Upper lobe of left lung (tissue), 4 donors: ENCODE measurements around the gene CFP.

ENCODE experiments used
- CTCF ChIP-seq, 6 experiments: fragments of 450-650 bp in 4 of 6; fragments of 200-600 bp in 2 of 6; sonication (generic) in 2 of 6; IDR thresholded peaks; one replicate each; pipeline ENCODE4 v1.5.1; 2016 to 2019; ENCODE audit warnings: antibody characterized with exemption in 6 of 6
- EP300 ChIP-seq, 4 donors: sonication (generic); formaldehyde crosslinking; IDR thresholded peaks; one replicate each; pipeline ENCODE4 v1.5.1; 2017; ENCODE audit warnings: antibody characterized with exemption in 4 of 4, control low read depth in 2 of 4
- POLR2A ChIP-seq, 4 donors: fragments of 450-650 bp; IDR thresholded peaks; one replicate each; pipeline ENCODE4 v1.5.1; 2016 to 2017; ENCODE audit warnings: antibody characterized with exemption in 4 of 4, mild to moderate bottlenecking in 2 of 4
- POLR2AphosphoS5 ChIP-seq, 2 donors: sonication (generic); formaldehyde crosslinking; IDR thresholded peaks; one replicate each; pipeline ENCODE4 v1.5.1; 2017; ENCODE audit warnings: antibody characterized with exemption in 2 of 2

GRCh38 chrX:47650164-47651042 lies 20.7 kb upstream of the CFP start, which contains the start of gene ELK1:
- TF ChIP-seq CTCF (IDR thresholded peaks at IDR 0.05), result no peak
- TF ChIP-seq POLR2AphosphoS5 (IDR thresholded peaks at IDR 0.05), result peak; percentile 38 to 48
- TF ChIP-seq POLR2A (IDR thresholded peaks at IDR 0.05), result peak in 3 of 4 donors; percentile 32 to 67 (median 34)
- no peak for TF ChIP-seq EP300 (IDR thresholded peaks at IDR 0.05)
